ENCODE measurements around the gene PATJ. TPM values are rescaled to one million over a fixed set of nuclear protein-coding genes. Genes with fewer than 3 reads are reported as not detected.
"Not testable (repeated sequence)": the region's sequence is repeated elsewhere in the genome, so short reads cannot be mapped to it uniquely, and the experiment has no call there.

PATJ gene
- total and polyA plus RNA-seq, 9 donors, result 2.8 to 5.1 (median 3.5) TPM

DNA sequence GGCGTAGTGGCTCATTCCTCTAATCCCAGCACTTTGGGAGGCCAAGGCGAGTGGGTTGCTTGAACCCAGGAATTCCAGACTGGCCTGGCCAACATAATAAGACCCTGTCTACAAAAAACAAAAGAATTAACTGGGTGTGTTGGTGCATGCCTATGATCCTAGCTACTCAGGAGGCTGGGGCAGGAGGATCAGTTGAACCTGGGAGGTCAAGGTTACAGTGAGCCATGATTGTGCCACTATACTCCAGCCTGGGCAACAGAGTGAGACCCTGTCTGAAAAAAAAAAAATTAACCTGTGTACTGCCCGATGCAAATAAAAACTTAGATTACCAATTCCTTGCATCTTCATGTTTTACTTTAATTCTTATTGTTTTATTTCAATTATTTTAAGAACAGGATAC is 193.2 kb downstream of the PATJ start:
- no peaks in the 10 kb centered on the region for H3K27me3 ChIP-seq (ENCODE audit: control insufficient read depth, insufficient read depth, low read length)
- WGBS (ENCODE audit: insufficient coverage), result no CpG with 5 or more reads among the region's 3 CpGs
- H3K27ac ChIP-seq (ENCODE audit: low read length), result no peak overlapping the region
- DNase-seq, result no peak
- no peak overlapping the region for H3K4me3 ChIP-seq (ENCODE audit: low read length)
- H3K9me3 ChIP-seq (replicated peaks; ENCODE audit: control insufficient read depth, low read depth, low read length), result no peaks in the 10 kb centered on the region
- no peaks in the 10 kb centered on the region for H3K36me3 ChIP-seq (ENCODE audit: control insufficient read depth, insufficient read depth, low read length)
- H3K4me1 ChIP-seq (ENCODE audit: control insufficient read depth, insufficient read depth, low read length), result no peaks in the 10 kb centered on the region

DNA sequence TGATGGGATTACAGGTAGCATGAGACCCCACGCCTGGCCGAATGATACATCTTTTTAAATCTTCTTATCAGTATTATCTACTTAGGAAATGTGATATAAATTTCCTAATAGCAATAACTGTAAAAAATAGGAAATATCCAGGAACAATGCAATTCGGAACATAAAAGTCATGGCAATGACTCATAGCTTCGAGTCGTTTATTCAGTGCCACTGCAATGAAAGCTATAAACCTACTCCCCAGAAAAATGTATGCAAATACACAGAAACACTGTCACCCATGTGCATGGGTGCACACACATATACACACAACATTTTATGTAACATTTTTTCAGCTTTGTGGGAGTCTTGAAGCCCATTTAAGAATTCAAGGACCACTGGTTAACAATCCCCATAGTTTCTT is 194.6 kb downstream of the PATJ start:
- no peak for DNase-seq
- Histone ChIP-seq H3K27ac (ENCODE audit: low read length) (no peak overlapping the region), H3K9me3 (replicated peaks; ENCODE audit: control insufficient read depth, low read depth, low read length) (no peaks in the 10 kb centered on the region), H3K4me3 (ENCODE audit: low read length) (no peak overlapping the region), H3K4me1 (ENCODE audit: control insufficient read depth, insufficient read depth, low read length) (no peaks in the 10 kb centered on the region), H3K27me3 (ENCODE audit: control insufficient read depth, insufficient read depth, low read length) (no peaks in the 10 kb centered on the region), H3K36me3 (ENCODE audit: control insufficient read depth, insufficient read depth, low read length) (no peaks in the 10 kb centered on the region)
- 77% methylated on average over 2 of the region's 5 CpGs for WGBS (ENCODE audit: insufficient coverage)

DNA sequence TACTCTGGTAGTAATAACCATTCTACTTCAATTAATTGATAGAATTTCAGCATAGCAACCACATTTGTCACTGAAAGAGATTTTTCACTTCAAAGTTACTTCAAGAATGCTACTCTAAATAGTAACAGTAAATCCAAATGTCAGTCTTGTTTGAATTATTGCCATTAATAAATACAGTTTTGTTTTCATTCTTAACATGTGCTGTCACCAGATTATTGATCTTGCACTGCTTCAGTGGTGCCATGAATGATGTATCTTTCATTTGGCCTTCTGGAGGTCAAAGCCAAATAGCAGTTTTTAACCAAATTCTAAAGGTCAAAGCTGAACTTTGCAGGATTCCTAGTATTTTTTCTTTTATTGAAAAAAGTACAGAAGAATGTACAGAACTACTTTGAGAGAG is 199.5 kb downstream of the PATJ start:
- no peak overlapping the region for H3K4me3 ChIP-seq (ENCODE audit: low read length)
- H3K27me3 ChIP-seq (ENCODE audit: control insufficient read depth, insufficient read depth, low read length), result no peaks in the 10 kb centered on the region
- no peaks in the 10 kb centered on the region for H3K4me1 ChIP-seq (ENCODE audit: control insufficient read depth, insufficient read depth, low read length)
- DNase-seq, result no peak
- H3K27ac ChIP-seq (ENCODE audit: low read length), result no peak overlapping the region
- no peaks in the 10 kb centered on the region for H3K36me3 ChIP-seq (ENCODE audit: control insufficient read depth, insufficient read depth, low read length)
- H3K9me3 ChIP-seq (replicated peaks; ENCODE audit: control insufficient read depth, low read depth, low read length), result no peaks in the 10 kb centered on the region

DNA sequence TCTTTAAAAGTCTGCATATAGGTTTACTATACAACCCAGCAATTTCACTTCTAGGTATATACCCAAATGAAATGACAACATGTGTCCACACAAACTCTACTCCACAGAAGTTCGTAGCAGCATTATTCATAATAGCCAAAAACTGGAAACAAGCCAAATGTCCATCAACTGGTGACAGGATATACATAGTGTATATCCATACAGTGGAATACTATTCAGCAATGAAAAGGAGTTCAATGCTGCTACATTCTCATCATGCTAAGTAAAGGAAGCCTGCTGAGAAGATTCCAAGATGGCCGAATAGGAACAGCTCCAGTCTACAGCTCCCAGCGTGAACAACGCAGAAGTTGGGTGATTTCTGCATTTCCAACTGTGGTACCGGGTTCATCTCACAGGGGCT is 200.6 kb downstream of the PATJ start:
- H3K4me1 ChIP-seq (ENCODE audit: control insufficient read depth, insufficient read depth, low read length), result no peaks in the 10 kb centered on the region
- no peak overlapping the region for H3K27ac ChIP-seq (ENCODE audit: low read length)
- H3K4me3 ChIP-seq (ENCODE audit: low read length), result no peak overlapping the region
- no peaks in the 10 kb centered on the region for H3K9me3 ChIP-seq (replicated peaks; ENCODE audit: control insufficient read depth, low read depth, low read length)
- no peak for DNase-seq
- WGBS (ENCODE audit: insufficient coverage), result 100% methylated on average over 4 of the region's 5 CpGs
- H3K36me3 ChIP-seq (ENCODE audit: control insufficient read depth, insufficient read depth, low read length), result no peaks in the 10 kb centered on the region
- H3K27me3 ChIP-seq (ENCODE audit: control insufficient read depth, insufficient read depth, low read length), result no peaks in the 10 kb centered on the region

DNA sequence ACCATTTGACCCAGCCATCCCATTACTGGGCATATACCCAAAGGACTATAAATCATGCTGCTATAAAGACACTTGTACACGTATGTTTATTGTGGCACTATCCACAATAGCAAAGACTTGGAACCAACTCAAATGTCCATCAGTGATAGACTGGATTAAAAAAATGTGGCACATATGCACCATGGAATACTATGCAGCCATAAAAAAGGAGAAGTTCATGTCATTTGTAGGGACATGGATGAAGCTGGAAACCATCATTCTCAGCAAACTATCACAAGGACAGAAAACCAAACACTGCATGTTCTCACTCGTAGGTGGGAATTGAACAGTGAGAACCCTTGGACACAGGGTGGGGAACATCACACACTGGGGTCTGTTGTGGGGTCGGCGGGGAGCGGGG is 206.4 kb downstream of the PATJ start:
- not testable (repeated sequence) for H3K4me1 ChIP-seq (ENCODE audit: control insufficient read depth, insufficient read depth, low read length); H3K36me3 ChIP-seq (ENCODE audit: control insufficient read depth, insufficient read depth, low read length); H3K9me3 ChIP-seq (replicated peaks; ENCODE audit: control insufficient read depth, low read depth, low read length); H3K27ac ChIP-seq (ENCODE audit: low read length); H3K27me3 ChIP-seq (ENCODE audit: control insufficient read depth, insufficient read depth, low read length); DNase-seq; H3K4me3 ChIP-seq (ENCODE audit: low read length)
- no CpG with 5 or more reads among the region's 5 CpGs for WGBS (ENCODE audit: insufficient coverage)

DNA sequence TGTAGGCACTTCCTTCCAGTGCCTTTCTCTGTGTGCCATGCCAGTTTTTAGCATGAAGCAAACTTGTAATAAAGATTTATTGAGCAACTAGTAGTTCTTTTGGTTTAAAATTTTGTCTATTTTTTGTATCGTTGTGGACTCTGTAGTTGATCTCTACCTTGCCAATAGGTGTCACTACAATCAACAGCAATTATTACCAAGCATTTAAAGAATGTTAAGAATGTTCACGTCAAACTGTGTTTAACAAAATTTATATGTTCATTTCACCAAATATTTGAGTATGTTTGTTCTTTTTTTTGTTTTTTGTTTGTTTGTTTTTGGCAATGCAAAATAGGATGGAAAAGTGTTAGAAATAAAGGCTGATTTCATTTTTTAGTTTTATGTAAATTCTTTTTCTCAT is 208.1 kb downstream of the PATJ start:
- Histone ChIP-seq H3K27me3 (ENCODE audit: control insufficient read depth, insufficient read depth, low read length) (no peaks in the 10 kb centered on the region), H3K27ac (ENCODE audit: low read length) (no peak overlapping the region), H3K9me3 (replicated peaks; ENCODE audit: control insufficient read depth, low read depth, low read length) (no peaks in the 10 kb centered on the region), H3K4me1 (ENCODE audit: control insufficient read depth, insufficient read depth, low read length) (no peaks in the 10 kb centered on the region), H3K36me3 (ENCODE audit: control insufficient read depth, insufficient read depth, low read length) (no peaks in the 10 kb centered on the region), H3K4me3 (ENCODE audit: low read length) (no peak overlapping the region)
- peak; percentile 11 for DNase-seq
- no CpG with 5 or more reads among the region's 2 CpGs for WGBS (ENCODE audit: insufficient coverage)

DNA sequence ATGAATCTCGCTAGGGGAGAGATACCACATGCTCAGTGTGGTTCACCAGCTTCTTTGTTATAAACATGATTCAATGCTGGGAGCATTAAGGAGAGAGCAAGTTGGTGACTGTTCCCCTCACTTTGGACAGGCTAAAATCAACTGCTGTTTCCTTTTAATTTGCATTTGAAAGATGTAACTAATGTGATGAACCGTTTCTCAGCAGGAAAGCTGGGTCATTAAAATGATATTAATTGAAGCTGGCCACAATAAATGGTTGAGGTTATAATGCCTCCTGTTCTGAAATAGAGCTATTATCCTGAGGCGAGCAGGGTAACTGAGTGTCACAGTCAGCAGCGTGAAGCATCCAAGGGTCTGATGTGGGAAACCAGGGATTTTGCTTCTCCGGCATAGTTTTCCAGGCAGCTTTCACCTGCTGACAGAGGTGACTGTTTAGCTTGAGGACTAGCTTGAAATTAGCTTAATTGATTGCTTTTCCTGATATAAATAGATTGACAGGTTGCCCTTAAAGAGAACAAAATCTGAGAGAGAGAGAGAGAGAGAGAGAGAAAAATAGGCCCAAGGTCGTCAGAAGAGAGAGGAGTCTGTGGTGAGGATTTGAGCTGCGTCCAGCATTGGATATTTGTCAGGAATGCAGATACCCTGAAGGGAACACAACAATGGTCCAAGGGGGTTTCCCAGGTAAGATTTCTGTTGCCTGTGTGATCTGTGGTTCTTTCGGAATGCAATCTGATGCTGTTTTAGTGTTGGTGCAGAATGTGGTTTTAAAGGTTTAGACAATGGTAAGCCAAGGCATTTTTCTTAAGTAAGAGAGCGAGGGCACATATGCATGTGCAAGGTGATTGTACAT is 209.7 kb downstream of the PATJ start:
- no peaks in the 10 kb centered on the region for H3K36me3 ChIP-seq (ENCODE audit: control insufficient read depth, insufficient read depth, low read length)
- no peaks in the 10 kb centered on the region for H3K9me3 ChIP-seq (replicated peaks; ENCODE audit: control insufficient read depth, low read depth, low read length)
- no peak overlapping the region for H3K4me3 ChIP-seq (ENCODE audit: low read length)
- H3K27ac ChIP-seq (ENCODE audit: low read length), result no peak overlapping the region
- no peak for DNase-seq
- H3K4me1 ChIP-seq (ENCODE audit: control insufficient read depth, insufficient read depth, low read length), result no peaks in the 10 kb centered on the region
- H3K27me3 ChIP-seq (ENCODE audit: control insufficient read depth, insufficient read depth, low read length), result no peaks in the 10 kb centered on the region
- 56% methylated on average over 8 of the region's 9 CpGs for WGBS (ENCODE audit: insufficient coverage)

DNA sequence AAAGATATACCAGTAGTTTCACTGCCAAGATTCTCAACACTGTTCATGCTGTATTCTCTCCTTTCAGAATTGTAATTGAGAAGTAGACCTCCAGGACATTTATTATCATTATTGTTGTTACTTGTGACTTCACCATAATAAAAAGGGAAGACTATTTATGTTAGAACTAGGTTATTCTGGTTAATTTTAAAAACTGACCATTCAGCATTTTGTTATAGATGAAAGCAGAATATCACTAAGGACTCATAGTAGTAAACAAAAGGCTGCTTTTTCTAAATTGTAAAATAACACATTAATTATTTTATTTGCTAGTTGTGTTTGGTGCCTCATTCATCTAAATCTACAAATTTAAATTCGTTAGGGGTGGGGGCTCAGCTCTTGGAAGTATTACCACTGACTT is 210.4 kb downstream of the PATJ start:
- Histone ChIP-seq H3K9me3 (replicated peaks; ENCODE audit: control insufficient read depth, low read depth, low read length) (no peaks in the 10 kb centered on the region), H3K27ac (ENCODE audit: low read length) (no peak overlapping the region), H3K27me3 (ENCODE audit: control insufficient read depth, insufficient read depth, low read length) (no peaks in the 10 kb centered on the region), H3K4me1 (ENCODE audit: control insufficient read depth, insufficient read depth, low read length) (no peaks in the 10 kb centered on the region), H3K36me3 (ENCODE audit: control insufficient read depth, insufficient read depth, low read length) (no peaks in the 10 kb centered on the region), H3K4me3 (ENCODE audit: low read length) (no peak overlapping the region)
- WGBS (ENCODE audit: insufficient coverage), result no CpG with 5 or more reads among the region's 1 CpG
- DNase-seq, result no peak

DNA sequence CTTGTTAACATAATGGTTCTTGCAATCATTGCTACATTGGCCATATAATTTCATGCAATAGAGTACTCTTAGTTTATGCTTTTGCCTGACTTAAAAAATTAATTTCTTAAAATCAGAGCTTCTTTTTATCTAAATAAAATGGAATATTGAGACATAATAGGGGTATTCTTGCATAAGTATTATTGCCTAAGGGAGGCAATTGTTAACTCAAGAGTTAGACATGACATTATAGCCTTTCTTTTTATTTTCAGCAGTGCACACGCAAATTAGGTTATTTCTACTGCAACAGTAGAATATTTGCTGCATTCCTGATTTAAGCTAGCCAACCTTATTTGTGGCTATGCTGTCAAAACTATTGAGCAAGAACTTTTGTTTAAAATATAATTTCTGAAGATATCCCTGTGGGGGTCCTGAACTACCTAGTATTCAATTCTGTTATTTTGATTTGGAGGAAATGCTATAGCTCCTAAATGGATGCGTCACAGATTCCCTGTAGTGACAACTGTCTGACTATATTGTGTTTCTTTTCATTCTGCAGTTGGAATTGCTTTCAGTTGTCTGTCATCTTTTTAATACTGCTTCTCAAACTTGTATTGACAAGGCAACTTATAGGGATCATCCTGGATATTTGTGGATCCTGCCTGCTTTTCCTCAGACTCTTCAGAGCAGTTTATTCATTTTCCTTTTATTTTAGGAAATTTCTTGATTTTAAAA is 211.0 kb downstream of the PATJ start:
- WGBS (ENCODE audit: insufficient coverage), result no CpG with 5 or more reads among the region's 2 CpGs
- Histone ChIP-seq H3K9me3 (replicated peaks; ENCODE audit: control insufficient read depth, low read depth, low read length) (no peaks in the 10 kb centered on the region), H3K4me3 (ENCODE audit: low read length) (no peak overlapping the region), H3K4me1 (ENCODE audit: control insufficient read depth, insufficient read depth, low read length) (no peaks in the 10 kb centered on the region), H3K27me3 (ENCODE audit: control insufficient read depth, insufficient read depth, low read length) (no peaks in the 10 kb centered on the region), H3K27ac (ENCODE audit: low read length) (no peak overlapping the region), H3K36me3 (ENCODE audit: control insufficient read depth, insufficient read depth, low read length) (no peaks in the 10 kb centered on the region)
- no peak for DNase-seq

DNA sequence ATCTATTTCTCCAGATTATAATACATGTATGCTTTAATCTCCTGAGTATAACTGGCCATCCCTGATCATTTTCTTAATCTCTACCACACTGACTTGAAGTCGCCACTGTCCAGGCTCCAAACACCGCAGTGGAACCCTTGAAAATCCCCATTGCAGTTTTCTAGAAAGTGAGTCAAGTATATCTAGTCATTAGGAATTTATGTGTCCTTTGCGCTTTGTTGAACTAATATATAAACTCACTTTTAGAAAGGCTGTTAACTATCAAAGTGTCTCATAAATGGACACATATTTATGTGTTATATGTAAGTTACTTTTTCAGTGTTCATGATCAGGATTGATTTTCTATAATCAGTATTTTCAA is 211.5 kb downstream of the PATJ start:
- no CpG with 5 or more reads among the region's 3 CpGs for WGBS (ENCODE audit: insufficient coverage)
- Histone ChIP-seq H3K27me3 (ENCODE audit: control insufficient read depth, insufficient read depth, low read length) (no peaks in the 10 kb centered on the region), H3K27ac (ENCODE audit: low read length) (no peak overlapping the region), H3K36me3 (ENCODE audit: control insufficient read depth, insufficient read depth, low read length) (no peaks in the 10 kb centered on the region), H3K9me3 (replicated peaks; ENCODE audit: control insufficient read depth, low read depth, low read length) (no peaks in the 10 kb centered on the region), H3K4me3 (ENCODE audit: low read length) (no peak overlapping the region), H3K4me1 (ENCODE audit: control insufficient read depth, insufficient read depth, low read length) (no peaks in the 10 kb centered on the region)
- no peak for DNase-seq
